ENCODE measurements around the gene ZER1.

Gene ZER1

GRCh38 chr9:128792978-128793686, 21.4 kb upstream of the ZER1 start:
- Histone ChIP-seq H4K8ac (ENCODE audit: low read depth, low read length) (no peak overlapping the region), H2BK12ac (ENCODE audit: low read length) (no peak overlapping the region), H3K14ac (ENCODE audit: low read length) (no peak overlapping the region), H3K4me2 (ENCODE audit: insufficient read depth, low read length, poor library complexity, severe bottlenecking) (no peak overlapping the region), H3K27ac (replicated peaks; ENCODE audit: low read length) (no peak overlapping the region), H3K27me3 (ENCODE audit: control insufficient read depth in 3 of 3, insufficient read depth in 3 of 3, low read depth in 1 of 3, low read length in 3 of 3) (no peaks in the 10 kb centered on the region), H3K4me1 (ENCODE audit: control insufficient read depth in 2 of 2, insufficient read depth in 1 of 2, low read depth in 1 of 2, low read length in 2 of 2) (peaks cover under 1% of the 10 kb centered on the region in 2 donors), H2AFZ (ENCODE audit: low read length) (no peak overlapping the region), H3K18ac (ENCODE audit: low read length) (no peak overlapping the region), H4K91ac (ENCODE audit: low read depth, low read length, poor library complexity) (no peak overlapping the region), H3K9ac (ENCODE audit: low read depth, low read length, poor library complexity) (no peak overlapping the region), H2BK120ac (ENCODE audit: low read depth, low read length) (no peak overlapping the region), H3K23ac (ENCODE audit: low read depth, low read length, poor library complexity) (no peak overlapping the region), H2BK5ac (ENCODE audit: low read length) (no peak overlapping the region), H2BK15ac (ENCODE audit: low read length) (no peak overlapping the region), H3K4me3 (ENCODE audit: low read length in 2 of 2) (no peak overlapping the region), H3K9me3 (replicated peaks in 1 of 2; ENCODE audit: control insufficient read depth in 2 of 2, insufficient read depth in 1 of 2, low read depth in 1 of 2, low read length in 2 of 2) (no peaks in the 10 kb centered on the region), H3K36me3 (replicated peaks in 1 of 2; ENCODE audit: control insufficient read depth in 2 of 2, insufficient read depth in 2 of 2, low read length in 2 of 2) (peaks cover 27 to 80% of the 10 kb centered on the region in 2 donors), H2AK5ac (ENCODE audit: low read depth, low read length) (no peak overlapping the region), H3K4ac (ENCODE audit: low read length) (no peak overlapping the region), H3K79me1 (ENCODE audit: low read depth, low read length) (peaks cover 2% of the 10 kb centered on the region)
- no peak for DNase-seq (ENCODE audit: low spot score)
- no CpG with 5 or more reads among the region's 8 CpGs for WGBS, 2 donors (ENCODE audit: extremely low coverage in 2 of 2, insufficient read length in 2 of 2, insufficient replicate concordance in 1 of 2)

GRCh38 chr9:128792134-128792533, 20.4 kb upstream of the ZER1 start:
- Histone ChIP-seq H2BK15ac (ENCODE audit: low read length) (no peak overlapping the region), H3K4me2 (ENCODE audit: insufficient read depth, low read length, poor library complexity, severe bottlenecking) (no peak overlapping the region), H2BK5ac (ENCODE audit: low read length) (no peak overlapping the region), H2AK5ac (ENCODE audit: low read depth, low read length) (no peak overlapping the region), H3K4ac (ENCODE audit: low read length) (no peak overlapping the region), H2BK12ac (ENCODE audit: low read length) (no peak overlapping the region), H3K9me3 (replicated peaks in 1 of 2; ENCODE audit: control insufficient read depth in 2 of 2, insufficient read depth in 1 of 2, low read depth in 1 of 2, low read length in 2 of 2) (no peaks in the 10 kb centered on the region), H3K27me3 (ENCODE audit: control insufficient read depth in 3 of 3, insufficient read depth in 3 of 3, low read depth in 1 of 3, low read length in 3 of 3) (no peaks in the 10 kb centered on the region), H3K9ac (ENCODE audit: low read depth, low read length, poor library complexity) (no peak overlapping the region), H3K14ac (ENCODE audit: low read length) (no peak overlapping the region), H3K4me1 (ENCODE audit: control insufficient read depth in 2 of 2, insufficient read depth in 1 of 2, low read depth in 1 of 2, low read length in 2 of 2) (peaks cover 2 to 6% of the 10 kb centered on the region in 2 donors), H3K4me3 (ENCODE audit: low read length in 2 of 2) (no peak overlapping the region), H3K79me1 (ENCODE audit: low read depth, low read length) (peaks cover 2% of the 10 kb centered on the region), H3K27ac (replicated peaks; ENCODE audit: low read length) (no peak overlapping the region), H3K23ac (ENCODE audit: low read depth, low read length, poor library complexity) (no peak overlapping the region), H2BK120ac (ENCODE audit: low read depth, low read length) (no peak overlapping the region), H3K36me3 (replicated peaks in 1 of 2; ENCODE audit: control insufficient read depth in 2 of 2, insufficient read depth in 2 of 2, low read length in 2 of 2) (peaks cover 23 to 71% of the 10 kb centered on the region in 2 donors), H3K18ac (ENCODE audit: low read length) (no peak overlapping the region), H4K8ac (ENCODE audit: low read depth, low read length) (no peak overlapping the region), H4K91ac (ENCODE audit: low read depth, low read length, poor library complexity) (no peak overlapping the region), H2AFZ (ENCODE audit: low read length) (no peak overlapping the region)
- WGBS, 2 donors (ENCODE audit: extremely low coverage in 2 of 2, insufficient read length in 2 of 2, insufficient replicate concordance in 1 of 2): no CpG with 5 or more reads among the region's 9 CpGs
- DNase-seq (ENCODE audit: low spot score): no peak

GRCh38 chr9:128790536-128790935, 18.8 kb upstream of the ZER1 start:
- Histone ChIP-seq H2BK120ac (ENCODE audit: low read depth, low read length) (no peak overlapping the region), H3K27ac (replicated peaks; ENCODE audit: low read length) (no peak overlapping the region), H3K27me3 (ENCODE audit: control insufficient read depth in 3 of 3, insufficient read depth in 3 of 3, low read depth in 1 of 3, low read length in 3 of 3) (no peaks in the 10 kb centered on the region), H2BK15ac (ENCODE audit: low read length) (no peak overlapping the region), H3K36me3 (replicated peaks in 1 of 2; ENCODE audit: control insufficient read depth in 2 of 2, insufficient read depth in 2 of 2, low read length in 2 of 2) (peaks cover 20 to 61% of the 10 kb centered on the region in 2 donors), H3K4me1 (ENCODE audit: control insufficient read depth in 2 of 2, insufficient read depth in 1 of 2, low read depth in 1 of 2, low read length in 2 of 2) (peaks cover 2 to 6% of the 10 kb centered on the region in 2 donors), H2AFZ (ENCODE audit: low read length) (no peak overlapping the region), H2BK5ac (ENCODE audit: low read length) (no peak overlapping the region), H3K18ac (ENCODE audit: low read length) (no peak overlapping the region), H3K79me1 (ENCODE audit: low read depth, low read length) (peaks cover 2% of the 10 kb centered on the region), H3K9ac (ENCODE audit: low read depth, low read length, poor library complexity) (no peak overlapping the region), H3K23ac (ENCODE audit: low read depth, low read length, poor library complexity) (no peak overlapping the region), H3K14ac (ENCODE audit: low read length) (no peak overlapping the region), H2BK12ac (ENCODE audit: low read length) (no peak overlapping the region), H4K91ac (ENCODE audit: low read depth, low read length, poor library complexity) (no peak overlapping the region), H3K4me2 (ENCODE audit: insufficient read depth, low read length, poor library complexity, severe bottlenecking) (no peak overlapping the region), H3K9me3 (replicated peaks in 1 of 2; ENCODE audit: control insufficient read depth in 2 of 2, insufficient read depth in 1 of 2, low read depth in 1 of 2, low read length in 2 of 2) (no peaks in the 10 kb centered on the region), H3K4me3 (ENCODE audit: low read length in 2 of 2) (no peak overlapping the region), H4K8ac (ENCODE audit: low read depth, low read length) (no peak overlapping the region), H3K4ac (ENCODE audit: low read length) (no peak overlapping the region), H2AK5ac (ENCODE audit: low read depth, low read length) (no peak overlapping the region)
- no peak for DNase-seq (ENCODE audit: low spot score)
- WGBS, 2 donors (ENCODE audit: extremely low coverage in 2 of 2, insufficient read length in 2 of 2, insufficient replicate concordance in 1 of 2): no CpG with 5 or more reads among the region's 4 CpGs

GRCh38 chr9:128788445-128788844, 16.7 kb upstream of the ZER1 start:
- Histone ChIP-seq H2BK12ac (ENCODE audit: low read length) (no peak overlapping the region), H2BK5ac (ENCODE audit: low read length) (no peak overlapping the region), H2BK15ac (ENCODE audit: low read length) (no peak overlapping the region), H2BK120ac (ENCODE audit: low read depth, low read length) (no peak overlapping the region), H3K36me3 (replicated peaks in 1 of 2; ENCODE audit: control insufficient read depth in 2 of 2, insufficient read depth in 2 of 2, low read length in 2 of 2) (peaks cover 18 to 45% of the 10 kb centered on the region in 2 donors), H2AFZ (ENCODE audit: low read length) (no peak overlapping the region), H3K4me2 (ENCODE audit: insufficient read depth, low read length, poor library complexity, severe bottlenecking) (no peak overlapping the region), H3K4ac (ENCODE audit: low read length) (no peak overlapping the region), H4K8ac (ENCODE audit: low read depth, low read length) (no peak overlapping the region), H4K91ac (ENCODE audit: low read depth, low read length, poor library complexity) (no peak overlapping the region), H3K4me1 (ENCODE audit: control insufficient read depth in 2 of 2, insufficient read depth in 1 of 2, low read depth in 1 of 2, low read length in 2 of 2) (peaks cover 2 to 7% of the 10 kb centered on the region in 2 donors), H3K9me3 (replicated peaks in 1 of 2; ENCODE audit: control insufficient read depth in 2 of 2, insufficient read depth in 1 of 2, low read depth in 1 of 2, low read length in 2 of 2) (no peaks in the 10 kb centered on the region), H3K79me1 (ENCODE audit: low read depth, low read length) (peaks cover 2% of the 10 kb centered on the region), H3K9ac (ENCODE audit: low read depth, low read length, poor library complexity) (no peak overlapping the region), H2AK5ac (ENCODE audit: low read depth, low read length) (no peak overlapping the region), H3K23ac (ENCODE audit: low read depth, low read length, poor library complexity) (no peak overlapping the region), H3K27me3 (ENCODE audit: control insufficient read depth in 3 of 3, insufficient read depth in 3 of 3, low read depth in 1 of 3, low read length in 3 of 3) (no peaks in the 10 kb centered on the region), H3K18ac (ENCODE audit: low read length) (no peak overlapping the region), H3K4me3 (ENCODE audit: low read length in 2 of 2) (peak overlapping the region in 1 of 2 donors; percentile 97), H3K27ac (replicated peaks; ENCODE audit: low read length) (no peak overlapping the region), H3K14ac (ENCODE audit: low read length) (no peak overlapping the region)
- no CpG with 5 or more reads among the region's 1 CpG for WGBS, 2 donors (ENCODE audit: extremely low coverage in 2 of 2, insufficient read length in 2 of 2, insufficient replicate concordance in 1 of 2)
- DNase-seq (ENCODE audit: low spot score): no peak

All from neuronal stem cell (in vitro differentiated cells).